ENCODE measurements around the gene SCAF4.
A peak's percentile ranks its signal among the peaks of the same experiment; 100 is the strongest.
"Not testable (repeated sequence)": the region's sequence is repeated elsewhere in the genome, so short reads cannot be mapped to it uniquely, and the experiment has no call there.

Gene SCAF4, protein sequence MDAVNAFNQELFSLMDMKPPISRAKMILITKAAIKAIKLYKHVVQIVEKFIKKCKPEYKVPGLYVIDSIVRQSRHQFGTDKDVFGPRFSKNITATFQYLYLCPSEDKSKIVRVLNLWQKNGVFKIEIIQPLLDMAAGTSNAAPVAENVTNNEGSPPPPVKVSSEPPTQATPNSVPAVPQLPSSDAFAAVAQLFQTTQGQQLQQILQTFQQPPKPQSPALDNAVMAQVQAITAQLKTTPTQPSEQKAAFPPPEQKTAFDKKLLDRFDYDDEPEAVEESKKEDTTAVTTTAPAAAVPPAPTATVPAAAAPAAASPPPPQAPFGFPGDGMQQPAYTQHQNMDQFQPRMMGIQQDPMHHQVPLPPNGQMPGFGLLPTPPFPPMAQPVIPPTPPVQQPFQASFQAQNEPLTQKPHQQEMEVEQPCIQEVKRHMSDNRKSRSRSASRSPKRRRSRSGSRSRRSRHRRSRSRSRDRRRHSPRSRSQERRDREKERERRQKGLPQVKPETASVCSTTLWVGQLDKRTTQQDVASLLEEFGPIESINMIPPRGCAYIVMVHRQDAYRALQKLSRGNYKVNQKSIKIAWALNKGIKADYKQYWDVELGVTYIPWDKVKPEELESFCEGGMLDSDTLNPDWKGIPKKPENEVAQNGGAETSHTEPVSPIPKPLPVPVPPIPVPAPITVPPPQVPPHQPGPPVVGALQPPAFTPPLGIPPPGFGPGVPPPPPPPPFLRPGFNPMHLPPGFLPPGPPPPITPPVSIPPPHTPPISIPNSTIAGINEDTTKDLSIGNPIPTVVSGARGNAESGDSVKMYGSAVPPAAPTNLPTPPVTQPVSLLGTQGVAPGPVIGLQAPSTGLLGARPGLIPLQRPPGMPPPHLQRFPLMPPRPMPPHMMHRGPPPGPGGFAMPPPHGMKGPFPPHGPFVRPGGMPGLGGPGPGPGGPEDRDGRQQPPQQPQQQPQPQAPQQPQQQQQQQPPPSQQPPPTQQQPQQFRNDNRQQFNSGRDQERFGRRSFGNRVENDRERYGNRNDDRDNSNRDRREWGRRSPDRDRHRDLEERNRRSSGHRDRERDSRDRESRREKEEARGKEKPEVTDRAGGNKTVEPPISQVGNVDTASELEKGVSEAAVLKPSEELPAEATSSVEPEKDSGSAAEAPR

DNA sequence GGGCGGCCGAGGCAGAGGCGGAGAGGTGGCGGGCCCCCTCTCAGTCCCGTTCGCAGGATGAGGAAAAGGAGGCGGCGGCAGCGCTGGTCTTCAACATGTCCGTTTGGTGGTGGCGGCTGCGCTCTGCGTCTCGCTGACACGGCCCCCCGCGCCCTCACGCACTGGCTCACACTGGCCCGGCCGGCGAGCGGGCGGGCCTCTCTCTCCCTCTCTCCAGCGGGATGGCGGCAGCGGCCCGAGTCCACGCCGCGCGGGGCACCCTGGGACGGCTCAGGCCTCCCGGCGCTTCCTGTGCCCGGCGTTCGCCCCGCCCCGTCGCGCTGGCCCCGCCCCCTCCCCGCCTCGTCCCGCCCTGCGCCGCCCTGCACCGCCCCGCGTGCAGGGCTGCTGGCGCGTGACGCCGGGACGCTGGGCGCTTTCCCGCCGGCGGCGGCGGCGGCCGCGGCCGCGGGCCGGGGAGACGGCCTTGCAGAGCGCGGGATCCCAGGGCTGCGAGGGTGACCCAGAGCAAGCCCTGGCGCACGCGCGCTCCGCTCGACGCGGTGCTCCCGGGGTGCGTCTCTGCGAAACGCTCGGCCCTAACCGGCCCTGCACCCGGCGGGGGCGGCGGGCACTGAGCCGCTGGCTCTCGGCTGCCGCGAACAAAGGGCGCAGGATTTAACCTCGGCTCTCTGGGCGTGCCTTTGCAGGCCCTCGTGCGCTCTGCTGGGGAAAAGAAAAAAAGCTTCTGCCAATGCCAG, at the start of gene SCAF4:
Gene SCAF4, minus strand, starts transcription at position 262 of the 740 bp plus-strand sequence. CDS start 426 bp downstream, outside the sequence.
- DNase-seq: peak; percentile 19

DNA sequence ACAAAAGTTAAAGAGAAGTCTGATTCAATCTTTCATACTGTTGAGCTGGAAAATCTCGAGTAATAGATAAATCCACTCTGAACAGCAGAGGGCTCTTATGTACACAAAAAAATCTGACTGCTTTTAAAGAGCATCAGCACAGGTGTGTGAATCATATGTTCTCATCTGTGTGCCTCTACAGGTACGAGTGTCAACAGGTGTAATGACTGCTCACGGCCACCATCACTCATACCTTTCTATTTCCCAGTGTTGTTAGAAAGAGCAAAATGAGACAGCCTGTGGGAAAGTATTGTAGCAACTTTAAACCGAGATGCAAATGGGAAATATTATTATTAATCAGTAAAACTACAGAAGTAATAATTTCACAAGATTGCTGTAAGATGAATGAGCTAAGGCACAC, 49.0 kb upstream of the SCAF4 start:
- no peak for DNase-seq

DNA sequence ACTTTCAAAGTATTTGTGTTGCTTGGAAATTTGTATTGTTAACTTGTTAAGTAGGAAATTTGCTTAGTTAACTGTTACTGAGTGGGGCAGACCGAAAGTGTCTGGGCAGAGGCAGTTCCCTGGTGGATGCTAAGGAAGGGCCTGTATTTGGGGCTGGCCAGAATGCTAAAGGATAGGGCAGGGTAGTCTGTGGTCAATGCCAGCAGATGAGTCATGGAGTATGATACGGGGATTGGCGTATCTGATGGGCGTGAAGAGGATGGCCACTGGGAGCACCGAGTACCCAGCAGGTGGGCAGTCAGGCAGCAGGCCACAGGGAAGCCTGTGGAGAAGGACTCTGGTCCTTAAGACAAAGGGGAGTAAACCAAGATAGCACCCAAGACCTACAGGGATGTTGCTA, 46.6 kb upstream of the SCAF4 start:
- no peak for DNase-seq

DNA sequence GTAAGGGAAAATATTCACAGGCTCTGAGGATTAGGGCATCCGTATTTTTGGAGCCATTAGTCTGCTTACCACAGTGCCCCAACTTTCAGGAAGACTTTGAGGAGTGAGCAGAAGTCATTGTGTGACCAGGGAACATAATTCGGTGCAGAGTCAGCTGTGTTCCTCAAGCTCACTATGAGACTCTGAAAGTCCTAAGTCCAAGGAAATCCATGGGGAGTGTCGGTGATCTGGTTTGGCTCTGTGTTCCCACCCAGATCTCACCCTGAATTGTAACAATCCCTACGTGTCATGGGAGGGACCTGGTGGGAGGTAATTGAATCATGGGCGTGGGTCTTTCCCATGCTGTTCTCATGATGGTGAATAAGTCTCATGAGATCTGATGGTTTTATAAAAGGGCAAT, 45.9 kb upstream of the SCAF4 start:
- no peak for DNase-seq

DNA sequence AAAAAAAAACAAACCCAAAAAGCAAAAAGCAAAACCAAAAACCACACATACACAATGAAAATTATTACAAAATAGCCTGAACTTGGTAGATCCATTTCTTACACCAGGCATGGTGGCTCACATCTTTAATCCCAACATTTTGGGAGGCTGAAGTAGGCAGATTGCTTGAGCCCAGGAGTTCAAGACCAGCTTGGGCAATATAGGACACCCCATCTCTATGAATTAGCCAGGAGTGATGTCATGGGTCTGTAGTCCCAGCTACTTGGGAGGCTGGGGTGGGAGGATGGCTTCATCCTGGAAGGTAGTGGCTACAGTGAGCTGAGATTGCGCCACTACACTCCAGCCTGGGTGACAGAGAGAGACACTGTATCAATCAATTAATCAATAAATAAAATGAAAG, 42.1 kb upstream of the SCAF4 start:
- no peak for DNase-seq

DNA sequence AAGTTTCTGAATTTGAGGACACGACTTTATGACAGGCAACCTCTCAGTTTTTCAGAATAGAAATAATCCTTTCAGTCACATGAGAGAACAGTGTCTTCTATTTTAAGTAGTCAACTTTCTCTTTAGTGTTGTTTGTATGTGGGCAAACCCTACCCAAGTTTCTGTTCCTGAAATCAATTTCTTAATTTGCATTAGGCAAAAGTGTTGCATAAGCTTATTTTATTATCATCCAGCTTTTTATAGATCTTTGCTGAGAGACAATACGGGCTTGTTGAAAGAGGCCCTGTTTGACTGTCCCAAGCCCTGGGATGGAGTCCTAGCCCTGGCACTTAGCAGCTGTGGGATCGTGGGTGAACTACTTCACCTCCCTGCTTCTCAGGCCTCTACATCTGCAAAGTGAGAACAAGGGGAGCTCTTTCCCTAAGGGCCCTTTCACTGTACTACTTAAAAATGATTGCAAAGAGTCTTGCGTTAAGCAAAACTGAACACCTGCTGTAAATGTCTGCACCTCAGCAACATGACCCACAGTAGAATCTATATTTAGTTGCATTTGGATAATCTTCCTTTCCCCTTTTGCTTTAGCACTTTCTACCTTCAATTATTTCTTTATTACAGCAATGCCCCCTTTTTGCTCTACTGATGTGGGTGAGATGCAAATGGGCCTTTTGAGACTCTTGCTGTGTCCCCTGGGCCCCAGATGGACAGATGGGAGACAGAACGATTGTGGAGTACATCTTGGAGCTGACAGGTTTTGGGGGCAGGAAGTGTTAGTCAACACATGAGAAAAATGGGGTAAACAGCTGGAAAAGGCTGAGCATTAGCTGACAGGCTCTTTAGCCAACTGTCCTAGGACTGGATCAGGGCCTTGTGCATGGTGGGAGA, 41.0 kb upstream of the SCAF4 start:
- no peak for DNase-seq

DNA sequence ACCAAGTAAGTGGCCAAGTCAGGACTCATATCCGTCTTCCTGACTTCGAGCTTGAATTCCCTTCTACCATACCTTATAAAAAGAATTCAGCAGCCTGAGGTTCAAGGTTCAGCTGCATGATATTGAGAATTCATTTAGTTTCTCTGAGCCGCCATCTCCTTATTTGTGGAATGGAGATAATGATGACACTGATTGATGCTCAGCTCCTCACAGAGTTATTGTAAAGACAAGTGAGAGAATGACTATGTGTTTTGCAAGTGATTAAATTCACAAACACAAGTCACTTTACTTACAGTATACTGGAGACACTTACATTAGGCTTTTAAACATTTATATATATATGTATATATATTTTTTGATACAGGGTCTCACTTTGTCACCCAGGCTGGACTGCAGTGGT, 39.8 kb upstream of the SCAF4 start:
- DNase-seq: no peak

DNA sequence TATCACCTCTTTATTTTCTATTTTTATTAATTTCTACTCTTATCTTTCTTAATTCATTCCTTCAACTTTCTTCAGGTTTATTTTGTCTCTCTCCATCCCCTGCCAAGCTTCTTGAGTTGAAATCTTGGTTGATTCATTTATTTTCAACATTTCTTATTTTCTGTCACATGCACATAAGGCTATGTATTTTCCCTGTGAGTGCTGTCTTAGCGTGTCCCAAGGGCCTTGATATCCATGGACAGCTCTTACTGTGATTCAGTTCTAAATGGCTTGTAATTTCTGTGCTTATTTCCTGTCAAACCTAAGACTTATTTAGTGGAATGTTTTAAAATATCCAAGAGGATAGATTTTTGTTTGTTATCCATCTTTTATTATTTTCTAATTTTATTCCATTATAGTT, 36.8 kb upstream of the SCAF4 start:
- DNase-seq: no peak

DNA sequence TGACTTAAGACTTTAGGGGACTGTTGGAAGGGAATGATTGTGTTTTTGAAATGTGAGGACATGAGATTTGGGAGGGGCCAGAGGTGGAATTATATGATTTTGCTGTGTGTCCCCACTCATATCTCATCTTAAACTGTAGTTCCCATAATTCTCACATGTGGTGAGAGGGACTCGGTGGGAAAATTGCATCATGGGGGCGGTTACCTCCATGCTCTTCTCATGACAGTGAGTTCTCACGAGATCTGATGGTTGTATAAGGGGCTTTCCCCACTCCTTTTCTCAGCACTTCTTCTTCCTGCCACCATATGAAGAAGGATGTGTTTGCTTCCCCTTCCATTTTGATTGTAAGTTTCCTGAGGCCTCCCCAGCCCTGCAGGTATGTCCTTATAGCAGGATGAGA, 35.0 kb upstream of the SCAF4 start:
- DNase-seq: no peak

DNA sequence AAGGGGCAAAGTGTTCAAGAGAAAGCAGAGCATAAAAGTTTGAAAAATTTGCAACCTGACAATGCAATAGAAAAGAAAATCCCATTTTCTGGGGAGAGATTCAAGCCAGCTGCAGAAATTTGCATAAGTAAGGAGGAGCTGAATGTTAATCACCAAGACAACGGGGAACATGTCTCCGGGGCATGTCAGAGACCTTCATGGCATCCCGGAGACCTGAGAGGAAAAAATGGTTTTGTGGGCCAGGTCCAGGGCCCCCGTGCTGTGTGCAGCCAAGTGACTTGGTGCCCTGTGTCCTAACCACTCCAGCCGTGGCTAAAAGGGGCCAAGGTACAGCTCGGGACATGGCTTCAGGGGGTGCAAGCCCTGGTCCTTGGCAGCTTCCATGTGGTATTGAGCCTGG, 33.9 kb upstream of the SCAF4 start:
- not testable (repeated sequence) for DNase-seq

DNA sequence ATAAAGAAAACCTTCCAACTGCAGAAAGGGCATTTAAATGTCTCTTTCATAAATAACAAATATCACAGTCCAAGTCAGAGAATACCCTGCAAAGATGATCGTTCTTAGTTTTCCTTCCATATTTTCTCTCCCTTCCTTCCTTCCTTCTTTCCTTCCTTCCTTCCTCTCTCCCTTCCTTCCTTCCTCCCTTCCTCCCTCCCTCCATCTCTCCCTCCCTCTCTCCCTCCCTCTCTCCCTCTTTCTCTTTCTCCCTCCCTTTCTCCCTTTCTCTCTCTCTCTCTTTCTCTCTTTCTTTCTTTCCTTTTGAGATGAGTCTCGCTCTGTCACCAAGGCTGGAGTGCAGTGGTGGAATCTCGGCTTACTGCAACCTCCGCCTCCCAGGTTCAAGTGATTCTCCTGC, 29.0 kb upstream of the SCAF4 start:
- no peak for DNase-seq

DNA sequence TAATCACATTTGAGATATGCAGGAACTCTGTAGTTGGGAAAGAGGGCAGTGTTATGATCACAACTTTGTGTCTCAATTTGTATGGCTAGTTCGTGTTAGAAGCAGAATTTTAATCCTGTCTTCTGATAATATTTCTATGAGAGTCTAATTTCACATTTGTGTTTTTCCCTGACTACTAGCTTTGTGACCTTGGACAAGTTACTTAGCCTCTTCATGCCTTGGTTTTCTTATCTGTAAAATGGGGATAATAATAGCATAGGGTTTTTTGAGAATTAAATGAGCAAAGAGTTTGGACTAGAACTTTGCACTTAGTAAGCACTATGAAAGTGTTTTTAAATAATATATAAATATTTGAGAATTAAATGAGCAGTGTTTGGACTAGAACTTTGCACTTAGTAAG, 24.9 kb upstream of the SCAF4 start:
- DNase-seq: no peak

DNA sequence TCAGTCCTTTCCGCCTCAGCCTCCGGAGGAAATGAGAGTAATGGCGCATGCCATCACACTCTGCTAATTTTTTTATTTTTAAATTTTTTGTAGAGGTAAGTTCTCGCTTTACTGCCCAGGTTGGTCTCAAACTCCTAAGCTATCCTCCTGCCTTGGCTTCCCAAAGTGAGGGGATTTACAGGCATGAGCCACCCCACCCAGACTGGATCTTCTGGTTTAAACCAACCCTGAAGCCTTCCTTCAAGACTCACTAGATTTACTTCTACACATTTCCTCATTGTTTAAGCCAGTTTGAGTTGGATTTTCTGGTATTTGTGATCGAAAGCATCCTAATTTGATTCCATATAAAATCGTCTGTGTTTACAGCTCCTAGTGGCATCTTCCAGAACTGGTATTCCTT, 23.1 kb upstream of the SCAF4 start:
- no peak for DNase-seq

DNA sequence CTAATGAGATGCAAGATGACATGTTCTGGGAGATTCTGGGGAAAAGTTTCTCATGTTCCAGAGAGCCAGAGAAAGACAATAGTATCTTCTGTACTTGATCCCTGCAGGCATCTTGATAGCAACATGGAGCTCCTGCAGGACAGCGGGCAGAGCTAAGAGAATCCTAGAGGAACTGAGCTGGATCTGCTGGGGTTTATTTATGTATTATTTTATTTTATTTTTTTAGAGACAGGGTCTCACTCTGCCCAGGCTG, 22.7 kb upstream of the SCAF4 start:
- DNase-seq: no peak

DNA sequence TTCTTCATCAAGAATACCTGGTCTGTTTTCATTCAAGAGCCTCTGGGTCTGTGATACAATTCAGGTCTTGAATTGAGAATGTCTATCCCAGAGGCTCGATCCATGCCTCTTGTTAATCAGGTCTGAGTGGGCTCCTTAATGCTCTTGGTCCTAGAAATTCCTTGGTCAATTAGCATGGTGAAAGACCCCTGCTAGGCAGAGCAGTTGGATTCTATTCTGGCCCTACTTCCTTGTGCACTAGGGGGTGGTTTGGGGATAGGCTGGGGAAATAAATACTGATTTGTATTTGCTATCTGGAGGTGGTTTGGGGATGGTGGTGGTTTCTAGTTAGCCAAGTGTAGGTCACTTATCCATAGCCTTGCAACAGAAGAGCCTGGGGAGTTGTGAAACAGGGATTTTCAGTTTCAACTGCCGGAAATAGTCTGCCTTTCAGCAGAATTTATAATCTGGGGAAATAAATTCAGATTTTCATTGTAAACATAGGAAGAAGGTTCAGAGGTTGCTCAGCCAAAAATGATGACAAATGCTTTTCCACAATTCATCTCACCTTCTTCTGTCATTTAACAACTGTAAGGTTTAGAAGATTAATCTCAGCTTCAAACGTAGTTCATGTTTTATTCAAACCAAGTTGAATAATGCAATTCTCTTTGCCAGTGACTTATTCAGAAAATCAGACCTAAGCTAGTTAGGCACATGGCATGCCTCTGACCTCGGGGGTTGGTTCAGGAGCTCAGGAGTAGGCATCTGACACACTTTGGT, 22.2 kb upstream of the SCAF4 start:
- DNase-seq: no peak

DNA sequence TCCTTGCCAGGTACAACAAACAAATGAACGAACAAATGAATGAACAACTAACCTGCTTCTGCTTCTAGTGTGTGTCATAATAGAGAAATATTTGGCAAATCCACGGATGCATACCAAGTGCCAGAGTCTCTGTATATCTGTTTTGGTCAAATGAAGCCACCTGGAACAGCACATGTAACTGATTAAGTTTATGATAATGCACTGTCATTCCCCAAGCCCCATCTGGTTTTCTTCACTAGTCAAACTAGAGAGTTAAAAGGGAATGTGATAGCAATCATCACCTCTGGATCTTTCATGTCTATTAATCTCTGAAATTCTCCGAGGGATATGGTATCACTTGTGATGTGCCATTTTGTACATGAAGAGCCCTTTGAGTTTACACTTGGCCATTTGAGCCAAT, 21.0 kb upstream of the SCAF4 start:
- DNase-seq: no peak

DNA sequence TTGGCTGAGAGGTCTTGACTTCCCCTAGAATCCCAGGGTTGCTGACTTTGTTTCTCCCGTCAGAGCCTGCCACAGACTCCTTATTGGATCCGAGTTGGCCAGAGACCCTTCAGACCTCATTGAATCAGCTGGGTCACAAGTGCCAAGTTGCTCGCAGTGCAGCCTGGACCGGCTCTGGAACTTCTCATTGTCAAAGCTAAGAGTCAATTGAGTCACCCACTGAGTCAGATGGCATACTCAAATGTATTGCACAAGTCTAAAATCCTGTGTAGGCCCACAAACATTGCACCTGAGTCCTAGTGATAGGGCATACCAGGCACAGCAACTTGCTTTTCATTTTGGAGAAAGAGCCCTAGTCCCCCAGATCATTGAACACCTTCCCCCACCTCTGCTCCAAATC, 20.4 kb upstream of the SCAF4 start:
- no peak for DNase-seq

DNA sequence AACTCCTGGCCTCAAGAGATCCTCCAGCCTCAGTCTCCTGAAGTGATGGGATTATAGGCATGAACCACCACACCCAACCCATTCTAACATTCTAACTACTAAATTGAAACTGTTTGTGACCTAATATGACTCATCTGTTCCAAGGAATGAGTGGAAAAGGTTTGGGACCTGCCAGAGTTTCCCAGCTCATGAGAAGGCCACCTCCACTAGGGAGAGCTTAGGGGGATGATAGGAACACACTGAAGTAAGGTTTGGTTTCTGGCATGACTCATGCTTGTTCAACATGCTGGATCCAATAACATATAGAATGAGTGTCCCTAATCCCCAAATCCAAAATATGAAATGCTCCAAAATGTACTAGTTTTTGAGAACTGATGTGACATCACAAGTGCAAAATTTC, 18.9 kb upstream of the SCAF4 start:
- no peak for DNase-seq

DNA sequence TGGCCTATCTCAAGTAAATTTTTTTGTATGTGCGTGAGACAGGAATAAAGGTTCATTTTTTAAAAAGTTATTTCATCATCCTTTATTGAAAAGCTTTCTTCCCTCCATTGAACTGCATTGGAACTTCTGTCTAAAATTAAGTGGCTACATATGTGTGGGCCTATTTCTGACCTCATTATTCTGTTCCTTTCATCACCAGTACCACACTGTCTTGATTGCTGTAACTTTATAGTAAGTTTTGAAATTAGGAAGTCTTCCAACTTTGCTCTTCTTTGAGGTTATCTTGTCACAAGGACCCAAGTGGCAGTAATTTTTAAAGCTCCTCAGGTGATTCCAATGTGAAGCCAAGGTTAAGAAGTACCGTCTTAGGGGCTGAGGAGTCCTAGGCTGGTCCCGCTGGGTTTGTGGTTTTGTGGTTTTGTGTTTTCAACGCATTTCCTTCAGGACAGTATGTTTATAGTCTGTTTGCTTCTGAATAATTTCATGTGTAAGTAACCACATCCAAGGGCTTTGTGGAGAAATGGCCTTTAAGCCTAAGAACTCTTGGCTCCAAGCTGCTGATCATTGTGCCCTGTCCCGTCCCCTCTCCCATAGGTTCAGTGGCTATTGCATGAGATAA, 12.4 kb upstream of the SCAF4 start:
- DNase-seq: no peak

DNA sequence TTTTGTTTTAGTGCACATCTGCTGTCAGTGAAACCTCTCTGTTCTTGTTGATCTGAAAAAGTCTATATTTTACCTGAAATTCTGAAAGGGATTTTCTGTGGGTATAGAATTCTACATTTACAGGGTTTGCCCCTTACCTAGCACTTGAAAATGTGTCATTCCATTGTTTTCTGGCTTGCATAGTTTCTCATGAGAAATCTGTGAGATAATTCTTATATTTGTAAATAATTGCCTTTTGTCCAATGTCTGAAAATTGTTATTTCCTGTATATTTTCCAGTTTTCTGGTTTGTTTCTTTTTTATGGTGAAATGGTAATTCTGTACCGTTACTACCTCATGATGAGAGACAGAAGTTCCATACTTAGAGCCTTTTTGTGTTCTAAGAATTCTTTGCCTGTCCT, 11.8 kb upstream of the SCAF4 start:
- DNase-seq: no peak

DNA sequence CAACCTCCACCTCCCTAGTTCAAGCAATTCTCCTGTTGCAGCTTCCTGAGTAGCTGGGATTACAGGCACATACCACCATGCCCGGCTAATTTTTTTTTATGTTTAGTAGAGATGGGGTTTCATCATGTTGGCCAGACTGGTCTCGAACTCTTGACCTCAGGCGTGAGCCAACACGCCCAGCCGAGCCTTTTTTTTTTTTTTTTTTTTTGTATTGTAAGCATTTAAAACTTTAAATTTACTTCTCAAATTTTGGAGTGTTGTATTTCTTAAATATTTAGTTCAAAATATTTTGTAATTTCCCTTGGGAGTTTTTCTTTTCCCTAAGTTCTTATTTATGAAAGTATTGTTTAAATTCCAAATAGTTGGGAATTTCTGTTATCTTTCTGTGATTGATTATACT, 9.2 kb upstream of the SCAF4 start:
- no peak for DNase-seq
